Measurements from ENCODE around the gene FPR3.

FPR3 gene

GRCh38 chr19:51807925-51808324 is 13.0 kb downstream of the FPR3 start:
- DNase-seq = no peak

DNA sequence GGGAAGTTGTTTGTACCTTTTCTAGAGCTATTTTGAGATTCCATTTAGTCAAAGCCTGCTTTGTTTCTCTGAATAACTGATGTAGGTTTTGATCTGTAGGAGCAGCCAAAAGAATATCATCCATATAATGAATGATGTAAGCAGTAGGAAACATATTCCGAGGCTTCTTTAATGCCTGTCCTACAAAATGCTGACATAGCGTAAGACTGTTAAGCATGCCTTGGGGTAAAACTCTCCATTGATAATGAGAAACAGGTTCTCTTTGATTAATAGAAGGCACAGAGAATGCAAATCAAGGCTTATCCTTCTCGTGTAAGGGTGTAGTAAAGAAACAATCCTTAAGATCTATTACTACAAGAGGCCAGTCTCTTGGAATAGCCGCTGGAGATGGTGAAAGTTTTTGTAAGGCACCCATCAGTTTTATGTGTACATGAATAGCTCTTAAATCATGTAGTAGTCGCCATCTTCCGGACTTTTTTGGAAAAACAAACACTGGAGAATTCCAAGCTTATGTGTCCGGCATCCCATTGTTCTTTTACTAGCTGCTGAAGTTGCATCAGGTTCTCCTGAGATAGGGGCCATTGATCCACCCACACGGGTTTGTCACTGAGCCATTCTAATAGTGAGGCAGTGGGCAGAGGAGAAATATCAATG is 13.5 kb downstream of the FPR3 start:
- no peak for DNase-seq

DNA sequence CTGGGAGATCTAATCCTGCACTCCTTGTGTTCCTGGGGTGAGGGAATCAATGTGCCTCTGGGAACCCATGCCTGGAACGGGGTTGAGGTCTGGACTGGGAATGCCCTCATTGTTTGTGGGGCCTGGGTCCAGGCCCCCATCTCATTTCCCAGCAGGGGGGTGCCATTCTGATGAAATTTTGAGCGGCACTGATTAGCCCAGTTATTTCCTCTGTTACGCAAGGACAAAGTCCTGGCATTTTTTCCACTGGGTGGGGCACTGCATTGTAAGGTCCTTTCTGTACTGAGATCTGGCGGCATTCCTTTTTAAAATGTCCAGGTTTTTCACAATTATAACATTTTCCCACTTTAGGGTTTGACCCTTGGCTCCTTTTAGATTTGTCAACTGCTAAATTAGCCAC is 14.8 kb downstream of the FPR3 start:
- DNase-seq = no peak

DNA sequence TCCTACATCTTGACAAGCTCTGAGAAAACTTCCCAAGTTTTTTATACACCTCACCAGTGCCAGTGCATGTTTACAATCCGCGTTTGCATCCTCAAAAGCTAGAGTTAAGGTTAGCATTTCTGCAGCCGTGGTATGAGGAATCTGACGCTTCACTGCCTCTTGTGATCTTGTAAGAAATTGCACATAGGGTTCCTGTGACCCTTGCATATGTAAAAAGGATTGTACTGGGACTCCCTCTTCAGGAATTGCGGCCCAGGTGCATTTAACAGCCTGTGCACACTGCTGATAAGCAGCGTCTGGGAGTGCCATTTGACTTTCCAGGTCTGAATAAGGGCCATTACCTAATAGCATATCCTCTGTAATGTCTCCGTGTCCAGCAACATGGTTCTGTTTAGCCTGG is 15.3 kb downstream of the FPR3 start:
- no peak for DNase-seq

DNA sequence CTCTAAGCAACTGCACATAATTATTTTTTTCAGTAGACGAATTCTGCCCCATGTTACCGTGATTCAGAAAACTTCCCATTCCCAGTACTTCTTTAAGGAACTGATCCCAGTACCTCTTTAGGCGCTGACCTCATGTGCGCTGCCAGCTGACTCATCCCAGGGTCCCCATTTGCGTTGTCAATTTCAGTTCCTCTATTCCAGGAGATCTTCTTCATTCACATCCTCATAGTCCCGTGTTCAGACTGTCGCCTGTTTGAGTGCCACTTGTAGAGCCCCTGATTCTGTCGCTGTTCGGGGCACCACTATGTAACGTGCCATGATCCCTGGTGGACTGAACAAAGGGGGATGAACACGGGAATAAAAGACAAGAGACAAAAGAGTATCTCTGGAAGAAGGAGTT is 16.4 kb downstream of the FPR3 start:
- no peak for DNase-seq

- DNase-seq = no peak
These were observed 20.1 kb downstream of the FPR3 start for GRCh38 chr19:51815043-51815442.

DNA sequence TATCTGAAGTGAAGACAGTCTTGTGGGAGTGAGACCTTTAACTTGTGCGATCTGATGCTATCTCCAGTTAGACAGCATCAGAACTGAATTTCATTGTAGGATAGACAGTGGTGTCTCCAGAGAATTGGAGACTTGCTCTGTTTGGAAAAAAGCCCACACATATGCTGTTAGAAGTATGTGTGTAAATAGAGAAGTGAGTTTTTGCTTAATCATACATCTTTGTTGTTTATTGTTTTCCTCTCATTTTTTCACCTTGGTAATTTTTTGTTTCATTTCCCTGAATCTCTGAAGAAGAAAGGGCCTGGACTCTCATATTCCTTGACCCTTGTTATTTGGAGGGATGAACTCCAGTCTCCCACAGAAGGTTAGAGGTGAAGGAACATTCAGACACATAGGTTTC is 21.8 kb downstream of the FPR3 start:
- DNase-seq = no peak

DNA sequence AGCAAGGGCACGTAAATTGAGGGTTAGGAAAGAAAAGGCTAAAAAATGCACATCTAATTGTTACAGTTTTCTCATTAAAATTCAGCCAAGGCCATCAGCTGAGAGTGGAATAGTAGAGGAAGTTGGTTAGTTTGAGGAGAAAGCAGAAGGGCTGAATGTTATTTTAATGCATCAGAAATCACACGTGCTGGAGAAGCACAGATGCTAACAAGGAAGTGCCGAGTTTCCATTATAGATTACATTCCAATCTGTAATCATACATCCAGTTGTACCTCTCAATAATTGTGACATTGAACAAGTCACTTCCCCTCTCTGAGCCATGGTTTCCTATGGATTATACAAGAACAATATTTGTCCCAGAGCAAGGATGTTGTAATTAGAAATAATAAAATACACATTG is 25.1 kb downstream of the FPR3 start:
- no peak for DNase-seq

DNA sequence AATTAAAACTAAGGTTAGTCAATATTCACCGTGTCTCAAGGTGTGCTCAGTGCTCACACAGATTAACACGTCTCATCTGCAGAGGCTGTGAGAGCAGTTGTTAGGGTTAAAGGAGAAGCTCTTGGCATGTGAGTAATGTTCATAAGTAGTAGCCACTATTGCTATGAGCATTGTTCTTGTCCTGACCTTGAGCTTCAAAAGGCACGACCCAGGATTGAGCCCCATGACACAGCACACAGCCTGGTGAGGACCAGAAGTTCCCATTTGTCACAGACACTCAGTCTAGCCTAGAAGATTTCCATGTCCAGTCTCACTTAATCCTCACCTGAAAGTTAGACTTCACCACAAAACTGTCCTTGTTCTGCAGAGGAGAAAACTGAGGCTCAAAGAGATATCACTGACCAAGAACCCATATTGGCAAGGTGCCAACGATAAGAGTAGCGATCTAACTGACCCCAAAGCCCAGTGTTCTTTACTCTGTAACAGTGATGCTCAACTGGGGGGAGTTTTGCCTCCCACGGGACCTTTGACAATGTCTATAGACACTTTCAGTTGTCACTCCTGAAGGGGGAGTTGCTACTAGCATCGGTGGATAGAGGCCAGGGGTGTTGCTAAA is 26.0 kb downstream of the FPR3 start:
- no peak for DNase-seq

DNA sequence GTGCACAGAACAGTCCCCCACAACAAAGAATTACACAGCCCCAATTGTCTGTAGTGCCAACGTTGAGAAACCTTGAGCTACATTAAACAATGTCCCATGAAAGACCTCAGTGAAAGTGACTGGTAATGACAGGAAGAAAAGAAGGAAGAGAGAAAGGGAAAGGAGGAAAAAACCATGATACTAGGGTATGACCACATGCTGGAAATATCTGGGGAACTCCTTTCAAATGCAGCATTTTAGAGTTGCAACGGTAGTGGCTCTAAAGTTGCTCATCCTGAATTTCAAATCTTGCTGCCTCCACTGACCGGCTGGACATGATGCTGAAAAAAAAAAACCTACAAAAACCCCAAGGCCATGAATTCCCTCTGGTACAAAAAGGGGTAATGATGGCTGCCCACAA is 26.5 kb downstream of the FPR3 start:
- DNase-seq = no peak

- DNase-seq = no peak
These were observed 27.0 kb downstream of the FPR3 start for GRCh38 chr19:51821921-51822320.

DNA sequence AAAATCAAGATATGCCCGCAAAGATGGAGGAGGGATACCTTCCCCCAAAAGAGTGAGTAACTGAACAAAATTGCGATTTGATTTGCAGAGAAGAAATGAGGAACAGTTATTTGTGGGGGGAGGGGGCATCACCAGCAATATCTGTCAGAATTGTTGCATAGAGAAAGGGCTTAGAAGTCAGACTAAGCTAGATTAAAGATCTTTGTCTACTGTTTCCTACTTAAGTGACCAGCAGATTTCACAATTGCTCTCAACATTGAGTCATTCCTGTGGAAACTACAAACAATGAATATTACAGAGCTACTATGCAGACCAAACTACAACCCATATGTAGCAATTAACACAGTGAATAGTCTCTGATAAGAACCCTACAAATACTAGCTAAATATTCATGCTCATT is 27.4 kb downstream of the FPR3 start:
- no peak for DNase-seq

- DNase-seq = no peak
These were observed 28.0 kb downstream of the FPR3 start for GRCh38 chr19:51822946-51823345.

GRCh38 chr19:51824281-51825005 is 29.5 kb downstream of the FPR3 start:
- DNase-seq = no peak

DNA sequence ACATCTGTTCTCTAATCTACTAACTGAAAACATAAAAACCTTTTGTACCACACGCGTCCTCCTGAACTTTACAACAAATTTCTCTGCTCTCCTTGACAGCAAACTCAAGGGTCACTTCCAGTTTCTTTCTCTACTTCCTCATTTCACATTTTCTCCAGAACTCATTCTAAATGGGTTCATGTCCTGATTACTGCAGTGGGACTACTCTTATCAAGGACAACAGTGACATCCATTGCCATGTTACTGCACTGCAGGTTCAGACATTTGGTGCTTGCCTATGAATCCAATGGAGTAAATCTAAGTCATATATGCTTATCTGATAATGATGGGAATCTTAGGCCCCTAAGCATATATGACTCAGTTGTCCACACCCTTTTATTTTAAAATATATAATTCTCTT is 35.3 kb downstream of the FPR3 start:
- no peak for DNase-seq

GRCh38 chr19:51837145-51837544 is 42.2 kb downstream of the FPR3 start:
- no peak for DNase-seq

DNA sequence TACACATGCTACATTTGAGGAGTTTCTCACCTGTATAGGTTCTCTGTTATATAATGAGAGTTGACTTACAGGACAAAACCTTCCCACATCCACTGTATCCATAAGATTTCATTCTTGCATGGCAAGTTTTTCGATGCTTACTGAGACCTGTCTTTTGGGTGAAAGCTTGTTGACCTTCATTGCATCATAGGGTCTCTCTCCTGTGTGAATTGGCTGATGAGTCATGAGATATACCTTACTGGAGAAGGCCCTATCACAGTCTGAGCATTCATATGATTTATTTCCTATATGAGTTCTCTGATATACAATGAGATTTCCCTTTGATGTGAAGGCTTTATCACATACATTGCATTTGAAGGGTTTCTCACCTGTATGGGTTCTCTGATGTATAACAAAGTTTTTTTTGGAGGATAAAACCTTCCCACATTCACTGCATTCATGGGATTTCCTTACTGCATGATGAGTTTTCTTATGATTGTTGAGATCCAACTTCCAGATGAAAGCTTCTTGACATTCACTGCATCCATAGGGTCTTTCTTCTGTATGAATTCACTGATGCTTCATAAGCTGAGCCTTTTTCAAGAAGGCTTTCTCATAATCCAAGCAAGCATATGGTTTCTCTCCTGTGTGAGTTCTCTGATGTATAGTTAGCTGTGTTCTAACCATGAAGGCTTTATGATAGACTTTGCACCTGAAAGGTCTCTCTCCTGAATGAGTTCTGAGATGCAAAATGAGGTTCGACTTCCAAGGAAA is 67.1 kb downstream of the FPR3 start:
- DNase-seq = no peak

DNA sequence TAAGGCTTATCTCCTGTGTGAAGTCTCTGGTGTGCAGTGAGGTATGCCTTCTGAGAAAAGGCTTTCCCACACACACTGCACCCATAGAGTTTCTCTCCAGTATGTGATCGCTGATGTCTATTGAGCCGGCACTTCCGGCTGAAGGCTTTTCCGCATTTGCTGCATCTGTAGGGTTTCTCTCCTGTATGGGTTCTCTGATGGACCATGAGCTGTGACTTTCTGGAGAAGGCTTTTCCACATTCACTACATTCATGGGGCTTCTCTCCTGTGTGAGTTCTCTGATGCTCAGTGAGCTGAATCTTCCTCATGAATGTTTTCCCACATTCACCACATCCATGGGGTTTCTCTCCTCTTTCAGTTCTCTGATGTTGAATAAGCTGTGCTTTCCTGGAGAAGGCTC is 78.1 kb downstream of the FPR3 start:
- no peak for DNase-seq

Data from kidney glomerular epithelial cell (primary cell).